ENCODE results near the gene HMGCL. TPM values are rescaled to one million over a fixed set of nuclear protein-coding genes. Genes with fewer than 3 reads are reported as not detected.
"Not testable (repeated sequence)": the region's sequence is repeated elsewhere in the genome, so short reads cannot be mapped to it uniquely, and the experiment has no call there.

HMGCL gene
- total RNA-seq, 6 donors from 2014 or later, result 27.5 to 53.3 (median 36.5) TPM

- no peak for TF ChIP-seq EP300 (IDR thresholded peaks at IDR 0.05)
- TF ChIP-seq, protein P1, sequence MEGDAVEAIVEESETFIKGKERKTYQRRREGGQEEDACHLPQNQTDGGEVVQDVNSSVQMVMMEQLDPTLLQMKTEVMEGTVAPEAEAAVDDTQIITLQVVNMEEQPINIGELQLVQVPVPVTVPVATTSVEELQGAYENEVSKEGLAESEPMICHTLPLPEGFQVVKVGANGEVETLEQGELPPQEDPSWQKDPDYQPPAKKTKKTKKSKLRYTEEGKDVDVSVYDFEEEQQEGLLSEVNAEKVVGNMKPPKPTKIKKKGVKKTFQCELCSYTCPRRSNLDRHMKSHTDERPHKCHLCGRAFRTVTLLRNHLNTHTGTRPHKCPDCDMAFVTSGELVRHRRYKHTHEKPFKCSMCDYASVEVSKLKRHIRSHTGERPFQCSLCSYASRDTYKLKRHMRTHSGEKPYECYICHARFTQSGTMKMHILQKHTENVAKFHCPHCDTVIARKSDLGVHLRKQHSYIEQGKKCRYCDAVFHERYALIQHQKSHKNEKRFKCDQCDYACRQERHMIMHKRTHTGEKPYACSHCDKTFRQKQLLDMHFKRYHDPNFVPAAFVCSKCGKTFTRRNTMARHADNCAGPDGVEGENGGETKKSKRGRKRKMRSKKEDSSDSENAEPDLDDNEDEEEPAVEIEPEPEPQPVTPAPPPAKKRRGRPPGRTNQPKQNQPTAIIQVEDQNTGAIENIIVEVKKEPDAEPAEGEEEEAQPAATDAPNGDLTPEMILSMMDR (IDR thresholded peaks at IDR 0.05), result no peak
- no peak for TF ChIP-seq POLR2A (IDR thresholded peaks at IDR 0.05)
- no peak for TF ChIP-seq POLR2AphosphoS5 (IDR thresholded peaks at IDR 0.05)
- peaks cover 25 to 30% (median 28%) of the 10 kb centered on the region in 4 donors for H3K4me1 ChIP-seq
- H3K27ac ChIP-seq, result no peak overlapping the region
- 88 to 94% methylated on average over 3 of the region's 3 CpGs for WGBS, 2 donors
- DNase-seq, result no peak
- no peak overlapping the region for H3K4me3 ChIP-seq
- no peaks in the 10 kb centered on the region for H3K9me3 ChIP-seq
- no peaks in the 10 kb centered on the region for H3K27me3 ChIP-seq
- H3K36me3 ChIP-seq, result peaks cover 17 to 58% (median 31%) of the 10 kb centered on the region in 4 donors
- no peak for ATAC-seq (ENCODE audit: low FRiP score in 2 of 2)
Measured at GRCh38 chr1:23788695-23789094, 36.5 kb downstream of the HMGCL start.

DNA sequence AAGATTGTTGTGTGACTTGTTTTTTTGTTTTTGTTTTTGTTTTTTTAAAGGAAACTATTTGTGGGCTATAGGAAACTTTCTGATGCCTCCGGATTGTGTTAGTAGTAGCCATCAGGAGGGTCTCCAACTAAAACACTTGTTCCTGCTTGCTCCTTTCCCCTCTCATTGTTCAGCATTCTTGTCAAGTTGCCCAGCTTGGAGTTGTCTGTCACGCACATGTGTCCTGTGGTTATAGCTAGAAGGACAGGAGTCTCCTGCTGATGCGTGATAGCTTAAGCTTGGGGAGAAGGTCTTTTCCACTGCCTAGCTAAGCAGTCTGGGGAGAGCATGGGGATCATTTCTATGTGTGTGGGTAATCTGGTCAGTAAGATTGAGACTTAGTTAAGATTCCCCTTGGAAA lies 37.5 kb downstream of the HMGCL start:
- TF ChIP-seq POLR2A (IDR thresholded peaks at IDR 0.05) (no peak), POLR2AphosphoS5 (IDR thresholded peaks at IDR 0.05) (no peak), EP300 (IDR thresholded peaks at IDR 0.05) (no peak)
- TF ChIP-seq, protein P1 (IDR thresholded peaks at IDR 0.05), result no peak
- peaks cover 16 to 60% (median 26%) of the 10 kb centered on the region in 4 donors for H3K36me3 ChIP-seq
- H3K27me3 ChIP-seq, result no peaks in the 10 kb centered on the region
- H3K4me3 ChIP-seq, result no peak overlapping the region
- H3K4me1 ChIP-seq, result peaks cover 15 to 21% (median 19%) of the 10 kb centered on the region in 4 donors
- ATAC-seq (ENCODE audit: low FRiP score in 2 of 2) (no peak), DNase-seq (no peak)
- H3K27ac ChIP-seq, result no peak overlapping the region
- no peaks in the 10 kb centered on the region for H3K9me3 ChIP-seq
- 87 to 89% methylated on average over 3 of the region's 3 CpGs for WGBS, 2 donors

DNA sequence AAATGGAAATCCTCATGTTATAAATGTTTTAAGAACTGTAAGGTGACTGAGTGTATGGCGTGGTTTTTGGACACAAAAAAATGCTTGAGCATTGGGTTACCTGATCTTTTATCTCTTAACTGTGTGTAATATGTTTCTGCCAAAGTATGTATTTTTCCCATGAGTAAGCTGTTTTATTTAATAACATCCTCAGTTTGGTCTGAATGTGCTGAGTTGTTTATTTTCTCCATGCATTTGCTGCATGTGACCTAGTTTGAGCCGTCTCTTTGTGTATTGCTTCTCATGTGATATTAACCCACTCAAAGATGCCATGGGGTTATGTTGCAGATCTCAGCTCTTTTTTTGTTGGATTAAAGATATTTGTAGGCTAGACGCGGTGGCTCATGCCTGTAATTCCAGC lies 40.4 kb downstream of the HMGCL start:
- DNase-seq, result no peak
- Histone ChIP-seq H3K27ac (no peak overlapping the region), H3K4me3 (no peak overlapping the region), H3K27me3 (no peaks in the 10 kb centered on the region), H3K4me1 (peaks cover 0 to 10% (median 5%) of the 10 kb centered on the region in 4 donors), H3K36me3 (peaks cover 16 to 82% (median 27%) of the 10 kb centered on the region in 4 donors), H3K9me3 (no peaks in the 10 kb centered on the region)
- TF ChIP-seq POLR2A (IDR thresholded peaks at IDR 0.05) (no peak), POLR2AphosphoS5 (IDR thresholded peaks at IDR 0.05) (no peak), EP300 (IDR thresholded peaks at IDR 0.05) (no peak)
- TF ChIP-seq, protein P1 (IDR thresholded peaks at IDR 0.05), result no peak
- no peak for ATAC-seq (ENCODE audit: low FRiP score in 2 of 2)
- 86 to 90% methylated on average over 4 of the region's 4 CpGs for WGBS, 2 donors

DNA sequence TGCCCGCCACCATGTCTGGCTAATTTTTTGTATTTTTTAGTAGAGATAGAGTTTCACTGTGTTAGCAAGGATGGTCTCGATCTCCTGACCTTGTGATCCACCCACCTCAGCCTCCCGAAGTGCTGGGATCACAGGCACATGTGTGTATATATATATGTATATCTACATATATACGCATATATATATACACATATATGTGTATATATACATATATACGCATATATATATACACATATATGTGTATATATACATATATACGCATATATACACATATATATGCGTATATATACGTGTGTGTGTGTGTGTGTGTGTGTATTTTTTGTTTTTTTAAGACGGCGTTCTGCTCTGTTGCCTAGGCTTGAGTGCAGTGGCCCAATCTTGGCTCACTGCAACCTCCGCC lies 42.1 kb downstream of the HMGCL start:
- WGBS, 2 donors, result 94 to 98% methylated on average over 11 of the region's 11 CpGs
- DNase-seq, result not testable (repeated sequence)

DNA sequence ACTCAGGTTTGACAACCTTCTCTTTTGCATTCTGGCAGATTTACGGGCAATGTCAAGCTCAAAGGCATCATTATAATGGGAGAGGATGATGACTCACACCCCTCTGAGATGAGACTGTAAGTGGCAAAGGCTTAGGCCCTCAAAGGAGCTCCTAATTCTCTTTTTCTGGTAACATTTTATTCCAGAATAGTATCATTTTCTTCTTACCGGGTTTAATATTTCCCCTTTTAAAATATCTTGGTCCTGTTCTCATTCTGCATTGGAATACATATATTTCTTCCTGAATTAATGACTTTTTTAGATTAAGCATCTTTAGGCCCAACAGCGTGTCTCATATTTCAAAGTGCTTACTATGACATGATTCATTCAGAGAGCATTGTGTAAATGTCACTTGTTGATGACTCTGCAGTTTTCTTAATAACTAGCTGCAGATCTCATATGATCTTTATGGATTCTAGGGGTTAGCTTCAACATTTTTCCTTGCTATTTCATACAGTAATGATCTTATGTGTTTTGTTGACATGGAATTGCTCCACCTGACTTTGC lies 45.3 kb downstream of the HMGCL start:
- TF ChIP-seq, protein P1 (IDR thresholded peaks at IDR 0.05), result no peak
- TF ChIP-seq EP300 (IDR thresholded peaks at IDR 0.05), result no peak
- no peak for TF ChIP-seq POLR2A (IDR thresholded peaks at IDR 0.05)
- TF ChIP-seq POLR2AphosphoS5 (IDR thresholded peaks at IDR 0.05), result no peak
- Histone ChIP-seq H3K36me3 (peaks cover 0 to 41% (median 6%) of the 10 kb centered on the region in 4 donors), H3K9me3 (no peaks in the 10 kb centered on the region), H3K4me3 (no peak overlapping the region), H3K27ac (no peak overlapping the region), H3K4me1 (peaks cover 18 to 31% (median 23%) of the 10 kb centered on the region in 4 donors), H3K27me3 (no peaks in the 10 kb centered on the region)
- DNase-seq (no peak), ATAC-seq (ENCODE audit: low FRiP score in 2 of 2) (no peak)
- 68 to 79% methylated on average over 3 of the region's 3 CpGs for WGBS, 2 donors

More for the DNA sequence above, 42.1 kb downstream of the HMGCL start:
- ATAC-seq (ENCODE audit: low FRiP score in 2 of 2); H3K9me3 ChIP-seq; H3K4me3 ChIP-seq; H3K27ac ChIP-seq; H3K27me3 ChIP-seq: not testable (repeated sequence)
- peaks cover 11 to 23% (median 15%) of the 10 kb centered on the region in 4 donors for H3K4me1 ChIP-seq
- H3K36me3 ChIP-seq, result peaks cover 16 to 73% (median 27%) of the 10 kb centered on the region in 4 donors
